GM10248 (cell line): ENCODE results near the gene MYH6.

Experiments
- CTCF ChIA-PET: fragments of 300-600 bp; sonication (Branson Sonifier 250); formaldehyde crosslinking; extraction: SDS; loops from one replicate; lab custom pipeline; 2021; ENCODE audit warnings: antibody characterized with exemption; lab: Yijun Ruan, JAX
- POLR2A ChIA-PET: fragments of 350-650 bp; sonication (Branson Sonifier 250); formaldehyde crosslinking; extraction: SDS; loops from one replicate; lab custom pipeline; 2020; ENCODE audit warnings: antibody characterized with exemption; lab: Yijun Ruan, JAX
- DNase-seq: peaks from one replicate; pipeline ENCODE4 v3.0.0; 2012; ENCODE audit errors: extremely low spot score
- CTCF ChIP-seq: IDR thresholded peaks from 2 replicates; pipeline ENCODE4 v1.5.1; 2012; ENCODE audit warnings: mild to moderate bottlenecking, low read depth; ENCODE audit errors: extremely low read depth, missing control alignments, control extremely low read depth

Gene MYH6

GRCh38 chr14:23358042-23358441 is 50.0 kb downstream of the MYH6 start:
- TF ChIP-seq CTCF, result no peak
- CTCF ChIA-PET, result interaction anchor here (1.1 kb wide), 1 partner anchor 36 kb away, joined by 3 read pairs; no protein-coding TSS in a partner anchor
- POLR2A ChIA-PET, result no interaction called here
- no peak for DNase-seq

- POLR2A ChIA-PET, result no interaction called here
- DNase-seq, result no peak
- TF ChIP-seq CTCF, result no peak
Measured at GRCh38 chr14:23357261-23357660, 50.8 kb downstream of the MYH6 start.

GRCh38 chr14:23356662-23357061 is 51.4 kb downstream of the MYH6 start:
- no peak for DNase-seq
- ChIA-PET POLR2A (no interaction called here), CTCF (no interaction called here)
- no peak for TF ChIP-seq CTCF

More at GRCh38 chr14:23357261-23357660, 50.8 kb downstream of the MYH6 start:
- CTCF ChIA-PET, result no interaction called here

GRCh38 chr14:23355871-23356435 is 52.1 kb downstream of the MYH6 start:
- ChIA-PET CTCF (no interaction called here), POLR2A (no interaction called here)
- no peak for TF ChIP-seq CTCF
- DNase-seq, result no peak

- POLR2A ChIA-PET, result no interaction called here
- DNase-seq, result no peak
- no peak for TF ChIP-seq CTCF
- CTCF ChIA-PET, result interaction anchor here (1.0 to 1.5 kb wide), 2 partner anchors 234 to 278 kb away, joined by 3 to 4 read pairs; no protein-coding TSS in a partner anchor
Measured at GRCh38 chr14:23354990-23355389, 53.1 kb downstream of the MYH6 start.

GRCh38 chr14:23353433-23353780 is 54.7 kb downstream of the MYH6 start:
- POLR2A ChIA-PET, result no interaction called here
- no peak for TF ChIP-seq CTCF
- no peak for DNase-seq

More at GRCh38 chr14:23353433-23353780, 54.7 kb downstream of the MYH6 start:
- CTCF ChIA-PET, result interaction anchor here (0.7 to 1.6 kb wide), 4 partner anchors 26 to 90 kb away, joined by 3 to 6 read pairs (median 3); no protein-coding TSS in a partner anchor
